ENCODE results near the gene PIGH.

GRCh38 chr14:67551940-67552339 is 48.1 kb downstream of the PIGH start:
- no peak for TF ChIP-seq ZNF589 (CRISPR knock-in tag; conservative IDR thresholded peaks at IDR 0.05)
- no peak for TF ChIP-seq ZNF777 (CRISPR knock-in tag; IDR thresholded peaks at IDR 0.05)
- TF ChIP-seq PAX8 (CRISPR knock-in tag; IDR thresholded peaks at IDR 0.05; ENCODE audit: borderline replicate concordance) = no peak
- TF ChIP-seq ZNF580 (CRISPR knock-in tag; IDR thresholded peaks at IDR 0.05; ENCODE audit: borderline replicate concordance, low read depth) = no peak
- no peak for TF ChIP-seq KAT2B (IDR thresholded peaks at IDR 0.05; ENCODE audit: borderline replicate concordance, low read depth, low read length)
- no peak for TF ChIP-seq DMAP1 (CRISPR knock-in tag; IDR thresholded peaks at IDR 0.05)
- TF ChIP-seq ATF7 (IDR thresholded peaks at IDR 0.05) = no peak
- no peak for TF ChIP-seq ATF7 (CRISPR knock-in tag; IDR thresholded peaks at IDR 0.05)
- TF ChIP-seq NFRKB (IDR thresholded peaks at IDR 0.05) = no peak
- TF ChIP-seq, protein P1, sequence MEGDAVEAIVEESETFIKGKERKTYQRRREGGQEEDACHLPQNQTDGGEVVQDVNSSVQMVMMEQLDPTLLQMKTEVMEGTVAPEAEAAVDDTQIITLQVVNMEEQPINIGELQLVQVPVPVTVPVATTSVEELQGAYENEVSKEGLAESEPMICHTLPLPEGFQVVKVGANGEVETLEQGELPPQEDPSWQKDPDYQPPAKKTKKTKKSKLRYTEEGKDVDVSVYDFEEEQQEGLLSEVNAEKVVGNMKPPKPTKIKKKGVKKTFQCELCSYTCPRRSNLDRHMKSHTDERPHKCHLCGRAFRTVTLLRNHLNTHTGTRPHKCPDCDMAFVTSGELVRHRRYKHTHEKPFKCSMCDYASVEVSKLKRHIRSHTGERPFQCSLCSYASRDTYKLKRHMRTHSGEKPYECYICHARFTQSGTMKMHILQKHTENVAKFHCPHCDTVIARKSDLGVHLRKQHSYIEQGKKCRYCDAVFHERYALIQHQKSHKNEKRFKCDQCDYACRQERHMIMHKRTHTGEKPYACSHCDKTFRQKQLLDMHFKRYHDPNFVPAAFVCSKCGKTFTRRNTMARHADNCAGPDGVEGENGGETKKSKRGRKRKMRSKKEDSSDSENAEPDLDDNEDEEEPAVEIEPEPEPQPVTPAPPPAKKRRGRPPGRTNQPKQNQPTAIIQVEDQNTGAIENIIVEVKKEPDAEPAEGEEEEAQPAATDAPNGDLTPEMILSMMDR (CRISPR knock-in tag; IDR thresholded peaks at IDR 0.05) = no peak
- TF ChIP-seq SMC3 (IDR thresholded peaks at IDR 0.05; ENCODE audit: low read length) = no peak
- no peak for TF ChIP-seq ZNF512B (CRISPR knock-in tag; IDR thresholded peaks at IDR 0.05; ENCODE audit: borderline replicate concordance)
- TF ChIP-seq ZNF616 (CRISPR knock-in tag; IDR thresholded peaks at IDR 0.05; ENCODE audit: low read depth) = no peak

Data from HepG2 (cell line).